Esophagus muscularis mucosa (tissue), 4 donors: ENCODE results near the gene GPR160. TPM values are rescaled to one million over a fixed set of nuclear protein-coding genes. Genes with fewer than 3 reads are reported as not detected.

Experiments
- DNase-seq: peaks from one replicate; pipeline ENCODE4 v3.0.0-alpha.2; 2017; ENCODE audit errors: extremely low spot score
- H3K27ac ChIP-seq, 4 donors: fragments of 200-600 bp; sonication (generic); replicated peaks in 1 of 4; 1 replicate in 3 of 4; 2 replicates in 1 of 4; pipeline ENCODE4 v1.5.1; 2016 to 2019; ENCODE audit warnings: mild to moderate bottlenecking in 1 of 4
- H3K27me3 ChIP-seq, 4 donors: fragments of 200-600 bp; sonication (generic); one replicate each; pipeline versions ENCODE4 v1.5.1 to v1.6.0; 2016 to 2019
- H3K36me3 ChIP-seq, 4 donors: fragments of 200-600 bp; sonication (generic); one replicate each; pipeline ENCODE4 v1.5.1; 2016 to 2019
- H3K4me1 ChIP-seq, 4 donors: fragments of 200-600 bp; sonication (generic); one replicate each; pipeline ENCODE4 v1.5.1; 2016 to 2019
- H3K4me3 ChIP-seq, 4 donors: fragments of 200-600 bp; sonication (generic); 1 replicate in 2 of 4; 2 replicates in 2 of 4; pipeline ENCODE4 v1.5.1; 2016 to 2019; ENCODE audit warnings: mild to moderate bottlenecking in 4 of 4, moderate library complexity in 1 of 4
- H3K9me3 ChIP-seq, 4 donors: fragments of 200-600 bp; sonication (generic); 1 replicate in 3 of 4; 2 replicates in 1 of 4; pipeline ENCODE4 v1.5.1; 2016 to 2019
- EP300 ChIP-seq: sonication (generic); formaldehyde crosslinking; IDR thresholded peaks from one replicate; pipeline ENCODE4 v1.6.1; 2017; ENCODE audit warnings: antibody characterized with exemption
- POLR2A ChIP-seq: fragments of 450-650 bp; IDR thresholded peaks from one replicate; pipeline ENCODE4 v1.6.1; 2017; ENCODE audit warnings: antibody characterized with exemption, moderate library complexity, mild to moderate bottlenecking, low read depth
- POLR2AphosphoS5 ChIP-seq, 2 donors: sonication (generic); formaldehyde crosslinking; IDR thresholded peaks; one replicate each; pipeline ENCODE4 v1.6.1; 2017; ENCODE audit warnings: antibody characterized with exemption in 2 of 2
- WGBS: methylation state at CpG from one replicate; pipeline ENCODE4 v1.1.5; 2018; 5-methylcytosine and 5-hydroxymethylcytosine counted together
- intact Hi-C: fragments of 100-400 bp; cut with DNase I; formaldehyde crosslinking; loops from one replicate; pipeline ENCODE4 v1.15.1; 2023
- total RNA-seq, 4 donors: library from RNA; depleted of rRNA; stranded (reverse); fragments of >200 nt; gene quantifications; one replicate each; pipeline versions ENCODE4 v1.1.0 to v1.2.1, GENCODE V29; 2016
- TF ChIP-seq, protein P1 (sequence below), 3 experiments: fragments of 200-600 bp in 2 of 3; fragments of 450-650 bp in 1 of 3; sonication (generic) in 2 of 3; IDR thresholded peaks; one replicate each; pipeline ENCODE4 v1.5.1; 2017 to 2019; ENCODE audit warnings: antibody characterized with exemption in 3 of 3, mild to moderate bottlenecking in 2 of 3, moderate library complexity in 1 of 3

The GPR160 gene
- total RNA-seq, 4 donors from 2014 or later = 1.2 to 2.9 (median 2.2) TPM

DNA sequence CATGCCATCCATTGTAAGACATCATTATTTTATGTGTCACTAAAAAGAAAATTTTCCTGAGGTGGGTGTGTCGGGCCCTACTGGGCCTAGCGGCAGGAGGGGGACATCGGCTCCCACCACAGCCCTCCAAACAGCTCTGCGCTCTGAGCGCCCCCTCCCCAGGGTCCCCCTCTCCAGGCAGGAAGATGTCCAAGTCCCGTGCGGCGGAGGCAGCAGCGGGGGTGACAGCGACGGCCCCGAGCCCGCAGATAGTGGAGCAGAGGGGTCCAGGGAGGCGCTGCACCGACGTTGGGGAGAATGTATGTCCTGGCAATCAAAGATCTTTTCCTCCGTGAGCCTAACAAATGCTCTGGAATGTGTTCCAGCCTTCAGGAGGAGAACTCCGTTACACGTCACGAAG lies 24.3 kb downstream of the GPR160 start:
- TF ChIP-seq POLR2A (no peak), POLR2AphosphoS5 (IDR thresholded peaks at IDR 0.05) (no peak), EP300 (no peak)
- TF ChIP-seq, protein P1, sequence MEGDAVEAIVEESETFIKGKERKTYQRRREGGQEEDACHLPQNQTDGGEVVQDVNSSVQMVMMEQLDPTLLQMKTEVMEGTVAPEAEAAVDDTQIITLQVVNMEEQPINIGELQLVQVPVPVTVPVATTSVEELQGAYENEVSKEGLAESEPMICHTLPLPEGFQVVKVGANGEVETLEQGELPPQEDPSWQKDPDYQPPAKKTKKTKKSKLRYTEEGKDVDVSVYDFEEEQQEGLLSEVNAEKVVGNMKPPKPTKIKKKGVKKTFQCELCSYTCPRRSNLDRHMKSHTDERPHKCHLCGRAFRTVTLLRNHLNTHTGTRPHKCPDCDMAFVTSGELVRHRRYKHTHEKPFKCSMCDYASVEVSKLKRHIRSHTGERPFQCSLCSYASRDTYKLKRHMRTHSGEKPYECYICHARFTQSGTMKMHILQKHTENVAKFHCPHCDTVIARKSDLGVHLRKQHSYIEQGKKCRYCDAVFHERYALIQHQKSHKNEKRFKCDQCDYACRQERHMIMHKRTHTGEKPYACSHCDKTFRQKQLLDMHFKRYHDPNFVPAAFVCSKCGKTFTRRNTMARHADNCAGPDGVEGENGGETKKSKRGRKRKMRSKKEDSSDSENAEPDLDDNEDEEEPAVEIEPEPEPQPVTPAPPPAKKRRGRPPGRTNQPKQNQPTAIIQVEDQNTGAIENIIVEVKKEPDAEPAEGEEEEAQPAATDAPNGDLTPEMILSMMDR (IDR thresholded peaks at IDR 0.05) = no peak
- DNase-seq = no peak
- Histone ChIP-seq H3K27me3 (no peaks in the 10 kb centered on the region), H3K4me1 (no peaks in the 10 kb centered on the region), H3K4me3 (no peak overlapping the region), H3K9me3 (no peaks in the 10 kb centered on the region), H3K36me3 (no peaks in the 10 kb centered on the region), H3K27ac (no peak overlapping the region)
- intact Hi-C loops = no loop called here
- 98% methylated on average over 9 of the region's 20 CpGs for WGBS

DNA sequence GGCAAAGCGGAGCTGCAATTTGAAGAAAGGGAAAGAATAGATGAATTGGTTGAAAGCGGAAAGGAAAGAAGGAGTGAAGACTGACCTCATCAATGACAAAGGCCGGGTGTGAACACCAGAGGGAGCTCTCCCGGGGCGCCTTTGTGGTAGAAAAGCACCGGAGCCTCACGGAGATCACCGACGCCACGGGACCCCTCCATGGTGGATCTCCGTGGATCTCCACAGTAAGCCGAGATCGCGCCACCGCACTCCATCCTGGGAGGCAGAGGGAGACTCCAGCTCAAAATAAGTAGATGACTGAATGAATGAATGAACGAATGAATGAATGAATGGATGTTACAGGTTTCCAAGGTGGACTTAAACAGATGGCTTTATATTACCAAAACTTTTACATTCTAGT lies 25.0 kb downstream of the GPR160 start:
- no peak overlapping the region for H3K27ac ChIP-seq
- WGBS = 95% methylated on average over 16 of the region's 16 CpGs
- no peaks in the 10 kb centered on the region for H3K4me1 ChIP-seq
- intact Hi-C loops = no loop called here
- TF ChIP-seq POLR2A = no peak
- TF ChIP-seq, protein P1 (IDR thresholded peaks at IDR 0.05) = no peak
- DNase-seq = no peak
- H3K4me3 ChIP-seq = no peak overlapping the region
- H3K27me3 ChIP-seq = no peaks in the 10 kb centered on the region
- no peaks in the 10 kb centered on the region for H3K36me3 ChIP-seq
- H3K9me3 ChIP-seq = no peaks in the 10 kb centered on the region

DNA sequence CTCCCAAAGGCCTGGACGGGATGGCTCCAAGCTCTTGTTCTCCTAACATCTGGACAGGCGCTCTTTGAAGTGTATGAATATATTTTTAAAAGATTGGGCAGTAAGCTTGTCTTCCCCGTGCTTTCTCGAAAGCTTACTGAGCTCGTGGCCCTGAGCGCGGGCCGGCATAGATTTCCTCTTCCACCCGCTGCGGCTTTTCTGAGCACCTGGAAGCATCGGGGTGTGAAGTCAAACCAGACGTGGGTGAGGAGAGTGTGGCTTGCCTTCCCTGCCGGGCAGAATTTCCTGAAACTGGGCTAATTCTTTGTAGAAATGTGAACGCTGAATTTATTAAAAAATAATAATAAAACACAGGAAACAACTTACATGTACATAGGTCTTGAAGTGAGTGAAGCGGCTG lies 25.9 kb downstream of the GPR160 start:
- TF ChIP-seq POLR2A (no peak), POLR2AphosphoS5 (IDR thresholded peaks at IDR 0.05) (no peak), EP300 (no peak)
- TF ChIP-seq, protein P1 (IDR thresholded peaks at IDR 0.05) = no peak
- Histone ChIP-seq H3K27ac (no peak overlapping the region), H3K4me1 (no peaks in the 10 kb centered on the region), H3K9me3 (no peaks in the 10 kb centered on the region), H3K27me3 (no peaks in the 10 kb centered on the region), H3K36me3 (no peaks in the 10 kb centered on the region), H3K4me3 (no peak overlapping the region)
- intact Hi-C loops = no loop called here
- DNase-seq = no peak
- WGBS = 92% methylated on average over 15 of the region's 15 CpGs

DNA sequence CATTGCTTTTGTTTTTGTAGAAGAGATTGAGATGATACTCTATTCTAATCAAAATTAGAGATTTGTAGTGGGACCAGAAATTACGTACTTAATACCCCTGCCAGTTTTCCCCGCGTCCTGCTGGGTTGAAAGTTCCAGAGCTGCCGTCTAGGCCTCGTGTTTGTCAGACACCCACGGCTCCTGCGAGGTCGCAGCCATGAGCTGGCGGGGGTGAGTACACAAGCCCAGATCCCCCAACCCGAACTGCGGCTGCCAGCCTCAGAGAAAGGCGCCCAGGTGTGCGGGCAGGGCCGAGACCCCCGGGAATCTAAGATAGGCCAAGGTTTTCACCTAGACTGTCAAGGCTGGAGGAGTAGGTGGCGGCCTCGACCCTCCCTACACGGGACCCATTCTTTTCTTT lies 26.3 kb downstream of the GPR160 start:
- Histone ChIP-seq H3K9me3 (no peaks in the 10 kb centered on the region), H3K27me3 (no peaks in the 10 kb centered on the region), H3K36me3 (no peaks in the 10 kb centered on the region), H3K27ac (no peak overlapping the region), H3K4me1 (no peaks in the 10 kb centered on the region), H3K4me3 (no peak overlapping the region)
- TF ChIP-seq POLR2A (no peak), EP300 (no peak), POLR2AphosphoS5 (IDR thresholded peaks at IDR 0.05) (no peak)
- TF ChIP-seq, protein P1 (IDR thresholded peaks at IDR 0.05) = no peak
- intact Hi-C loops = no loop called here
- WGBS = 95% methylated on average over 12 of the region's 18 CpGs
- DNase-seq = no peak

DNA sequence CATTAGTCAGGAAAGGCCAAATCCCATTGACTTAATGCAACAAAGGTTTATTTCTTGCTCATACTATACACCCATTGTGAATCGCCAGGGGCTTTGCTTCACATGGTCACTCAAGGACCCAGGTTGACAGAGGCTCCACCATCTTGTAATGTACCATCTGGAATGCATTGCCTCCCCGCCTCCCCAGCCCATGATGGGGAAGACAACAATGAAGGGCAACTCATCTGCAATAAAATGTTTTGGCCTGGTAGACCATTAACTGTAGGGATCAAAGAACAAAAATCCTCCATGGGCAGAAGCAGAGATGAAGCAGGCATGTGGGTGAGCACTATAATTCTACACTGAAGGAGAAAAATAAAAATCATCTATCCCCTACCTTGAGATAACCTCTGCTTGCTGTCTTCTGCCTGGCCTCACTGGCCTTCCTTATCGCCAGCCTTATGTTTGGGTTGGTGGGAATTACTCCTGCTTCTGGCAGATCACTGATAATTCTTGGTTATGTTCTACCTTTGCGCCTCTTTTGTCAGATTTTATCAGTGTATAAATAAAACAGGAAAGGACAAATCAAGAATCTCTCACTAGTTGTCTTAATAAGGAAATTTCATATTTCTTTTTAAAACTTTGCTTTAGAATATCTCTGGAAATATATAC lies 37.8 kb downstream of the GPR160 start:
- TF ChIP-seq POLR2A (no peak), EP300 (no peak), POLR2AphosphoS5 (IDR thresholded peaks at IDR 0.05) (no peak)
- TF ChIP-seq, protein P1 (IDR thresholded peaks at IDR 0.05) = no peak
- intact Hi-C loops = no loop called here
- 82% methylated on average over 4 of the region's 4 CpGs for WGBS
- Histone ChIP-seq H3K4me3 (no peak overlapping the region), H3K27ac (no peak overlapping the region), H3K27me3 (no peaks in the 10 kb centered on the region), H3K4me1 (no peaks in the 10 kb centered on the region), H3K36me3 (no peaks in the 10 kb centered on the region), H3K9me3 (no peaks in the 10 kb centered on the region)
- no peak for DNase-seq
